HG03439 (cell line): Measurements from ENCODE around the gene CCL26.

Experiments
- ATAC-seq: cut with Tn5 transposase; IDR thresholded peaks from one replicate; pipeline ENCODE4 v1.9.1; 2021; ENCODE audit warnings: mild to moderate bottlenecking, moderate library complexity; ENCODE audit not compliant: unreplicated experiment

Gene CCL26

GRCh38 chr7:75772081-75773077 lies at the start of gene CCL26:
Gene CCL26, minus strand, starts transcription at chr7:75772211. Its CDS starts 35 bp downstream, at chr7:75772176.
- no peak for ATAC-seq

- no peak for ATAC-seq
These were observed 48.7 kb upstream of the CCL26 start for GRCh38 chr7:75820688-75821087.

- ATAC-seq: no peak
These were observed 47.7 kb upstream of the CCL26 start for GRCh38 chr7:75819711-75820110.

GRCh38 chr7:75818472-75818871 lies 46.5 kb upstream of the CCL26 start:
- no peak for ATAC-seq

GRCh38 chr7:75817116-75817515 lies 45.1 kb upstream of the CCL26 start:
- ATAC-seq: no peak

GRCh38 chr7:75815418-75816064 lies 43.5 kb upstream of the CCL26 start:
- ATAC-seq: no peak

GRCh38 chr7:75814407-75814947 lies 42.5 kb upstream of the CCL26 start:
- no peak for ATAC-seq

GRCh38 chr7:75813781-75814236 lies 41.8 kb upstream of the CCL26 start, which contains the start of gene CCL24:
Gene CCL24, minus strand, starts transcription at chr7:75813806. Its CDS starts 91 bp downstream, at chr7:75813715.
- ATAC-seq: no peak

GRCh38 chr7:75813084-75813483 lies 41.1 kb upstream of the CCL26 start:
- ATAC-seq: no peak

- ATAC-seq: no peak
These were observed 40.1 kb upstream of the CCL26 start for GRCh38 chr7:75811894-75812678.

GRCh38 chr7:75809396-75809795 lies 37.4 kb upstream of the CCL26 start:
- ATAC-seq: no peak

GRCh38 chr7:75808106-75808505 lies 36.1 kb upstream of the CCL26 start:
- no peak for ATAC-seq

GRCh38 chr7:75807452-75807851 lies 35.4 kb upstream of the CCL26 start:
- ATAC-seq: no peak

- no peak for ATAC-seq
These were observed 34.7 kb upstream of the CCL26 start for GRCh38 chr7:75806560-75807307.

- ATAC-seq: no peak
These were observed 32.7 kb upstream of the CCL26 start for GRCh38 chr7:75804705-75805104.

- no peak for ATAC-seq
These were observed 32.0 kb upstream of the CCL26 start for GRCh38 chr7:75804004-75804403.

GRCh38 chr7:75802552-75802821 lies 30.5 kb upstream of the CCL26 start:
- no peak for ATAC-seq

- ATAC-seq: no peak
These were observed 26.8 kb upstream of the CCL26 start for GRCh38 chr7:75798770-75799169.

GRCh38 chr7:75796420-75796819 lies 24.4 kb upstream of the CCL26 start:
- ATAC-seq: no peak

- no peak for ATAC-seq
These were observed 23.8 kb upstream of the CCL26 start for GRCh38 chr7:75795831-75796285.
